Ectodermal cell (in vitro differentiated cells): ENCODE results near the gene EFNA5.
"Not testable (repeated sequence)": the region's sequence is repeated elsewhere in the genome, so short reads cannot be mapped to it uniquely, and the experiment has no call there.

Source experiments
- H3K27ac ChIP-seq: 2 replicates; pipeline ENCODE4 v1.7.0; 2013; ENCODE audit warnings: mild to moderate bottlenecking, low read depth, low read length; ENCODE audit not compliant: insufficient read depth, poor library complexity, severe bottlenecking
- H3K27me3 ChIP-seq: 2 replicates; pipeline ENCODE4 v1.7.0; 2013; ENCODE audit warnings: mild to moderate bottlenecking, low read length; ENCODE audit not compliant: insufficient read depth, control insufficient read depth, poor library complexity, severe bottlenecking
- H3K36me3 ChIP-seq: one replicate; pipeline ENCODE4 v1.7.0; 2013; ENCODE audit warnings: low read length; ENCODE audit not compliant: control insufficient read depth, insufficient read depth
- H3K4me1 ChIP-seq: one replicate; pipeline ENCODE4 v1.7.0; 2013; ENCODE audit warnings: low read length; ENCODE audit not compliant: control insufficient read depth, insufficient read depth
- H3K4me3 ChIP-seq: 2 replicates; pipeline ENCODE4 v1.7.0; 2013; ENCODE audit warnings: low read depth, low read length, control low read depth; ENCODE audit not compliant: insufficient read depth
- H3K9me3 ChIP-seq: 2 replicates; pipeline ENCODE4 v1.7.0; 2013; ENCODE audit warnings: mild to moderate bottlenecking, low read length, moderate library complexity; ENCODE audit not compliant: control insufficient read depth
- WGBS, 2 experiments: methylation state at CpG; one replicate each; pipeline ENCODE4 v1.1.7; 2013; ENCODE audit warnings: missing lambda C conversion rate in 2 of 2; 5-methylcytosine and 5-hydroxymethylcytosine counted together

EFNA5 gene

GRCh38 chr5:107457881-107458280, 212.9 kb downstream of the EFNA5 start:
- 68 to 71% methylated on average over 1 to 3 of the region's 3 CpGs for WGBS, 2 experiments
- Histone ChIP-seq H3K9me3 (no peaks in the 10 kb centered on the region), H3K4me1 (peaks cover 43% of the 10 kb centered on the region)

GRCh38 chr5:107457138-107457537, 213.6 kb downstream of the EFNA5 start:
- no peaks in the 10 kb centered on the region for H3K9me3 ChIP-seq
- no peaks in the 10 kb centered on the region for H3K36me3 ChIP-seq
- no peak overlapping the region for H3K4me3 ChIP-seq
- no peaks in the 10 kb centered on the region for H3K27me3 ChIP-seq
- peak overlapping the region; percentile 13 for H3K27ac ChIP-seq
- WGBS, 2 experiments: 87 to 95% methylated on average over 3 of the region's 3 CpGs
- peaks cover 38% of the 10 kb centered on the region for H3K4me1 ChIP-seq

More at GRCh38 chr5:107457881-107458280, 212.9 kb downstream of the EFNA5 start:
- no peaks in the 10 kb centered on the region for H3K27me3 ChIP-seq
- H3K4me3 ChIP-seq: no peak overlapping the region
- H3K27ac ChIP-seq: no peak overlapping the region
- no peaks in the 10 kb centered on the region for H3K36me3 ChIP-seq

- H3K36me3 ChIP-seq: no peaks in the 10 kb centered on the region
- H3K9me3 ChIP-seq: no peaks in the 10 kb centered on the region
- H3K27me3 ChIP-seq: no peaks in the 10 kb centered on the region
- peaks cover 33% of the 10 kb centered on the region for H3K4me1 ChIP-seq
- H3K4me3 ChIP-seq: no peak overlapping the region
- H3K27ac ChIP-seq: no peak overlapping the region
These were observed 214.4 kb downstream of the EFNA5 start for GRCh38 chr5:107456281-107456715.

DNA sequence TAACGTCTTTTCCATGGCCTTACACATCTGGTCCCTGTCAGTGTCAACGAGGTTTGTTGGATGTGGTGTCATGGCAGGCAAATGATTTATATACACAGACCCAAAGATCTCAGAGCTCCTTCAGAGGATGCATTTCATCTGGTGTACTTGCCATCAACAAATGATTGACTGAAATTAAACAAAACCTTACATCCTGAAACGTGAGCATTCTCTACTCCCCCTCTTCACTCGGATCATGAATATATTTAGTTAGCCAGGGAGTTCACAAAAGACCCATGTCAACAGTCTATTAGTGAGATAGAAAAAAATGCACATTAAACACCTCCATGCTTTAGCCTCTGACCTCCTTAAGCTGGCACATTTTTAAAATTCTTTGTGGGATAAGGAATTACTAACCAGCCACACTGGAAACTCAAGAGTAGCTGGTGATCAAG, 215.6 kb downstream of the EFNA5 start:
- H3K27me3 ChIP-seq: no peaks in the 10 kb centered on the region
- no peaks in the 10 kb centered on the region for H3K36me3 ChIP-seq
- H3K27ac ChIP-seq: peak overlapping the region; percentile 3
- peaks cover 29% of the 10 kb centered on the region for H3K4me1 ChIP-seq
- 70 to 76% methylated on average over 3 to 4 of the region's 4 CpGs for WGBS, 2 experiments
- no peak overlapping the region for H3K4me3 ChIP-seq
- H3K9me3 ChIP-seq: no peaks in the 10 kb centered on the region

- not testable (repeated sequence) for H3K27ac ChIP-seq, H3K27me3 ChIP-seq, H3K36me3 ChIP-seq, H3K4me3 ChIP-seq, H3K9me3 ChIP-seq
- H3K4me1 ChIP-seq: peaks cover 26% of the 10 kb centered on the region
- WGBS, 2 experiments: 90 to 97% methylated on average over 3 to 4 of the region's 4 CpGs
These were observed 218.9 kb downstream of the EFNA5 start for GRCh38 chr5:107451827-107452226.

GRCh38 chr5:107451028-107451427, 219.7 kb downstream of the EFNA5 start:
- H3K4me1 ChIP-seq: peaks cover 19% of the 10 kb centered on the region
- no peaks in the 10 kb centered on the region for H3K36me3 ChIP-seq
- no peaks in the 10 kb centered on the region for H3K9me3 ChIP-seq
- 82 to 94% methylated on average over 1 to 2 of the region's 3 CpGs for WGBS, 2 experiments
- no peak overlapping the region for H3K4me3 ChIP-seq
- H3K27me3 ChIP-seq: no peaks in the 10 kb centered on the region
- no peak overlapping the region for H3K27ac ChIP-seq

DNA sequence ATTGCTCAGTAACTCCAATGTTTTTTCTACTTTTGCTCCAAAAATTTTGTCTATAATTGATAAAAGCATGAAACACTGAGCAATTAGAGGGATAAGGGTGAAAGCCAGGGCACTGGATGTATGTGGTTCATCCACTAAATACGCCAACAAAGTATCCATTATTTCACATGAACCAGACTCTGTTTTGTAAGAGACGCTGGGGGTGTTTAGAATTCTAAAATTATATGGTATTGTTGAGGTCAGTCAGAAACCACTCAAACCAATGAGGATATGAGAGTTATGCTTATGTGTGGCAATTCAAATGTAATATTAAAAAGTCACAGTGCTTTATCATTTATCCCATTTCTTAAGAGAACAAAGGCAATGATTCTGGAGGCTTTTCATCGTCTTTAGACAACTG, 220.2 kb downstream of the EFNA5 start:
- Histone ChIP-seq H3K9me3 (no peaks in the 10 kb centered on the region), H3K4me3 (no peak overlapping the region), H3K36me3 (no peaks in the 10 kb centered on the region), H3K27ac (no peak overlapping the region), H3K27me3 (no peaks in the 10 kb centered on the region), H3K4me1 (peaks cover 14% of the 10 kb centered on the region)
- WGBS, 2 experiments: 64 to 77% methylated on average over 2 to 3 of the region's 3 CpGs

- Histone ChIP-seq H3K27ac (no peak overlapping the region), H3K4me1 (peaks cover 8% of the 10 kb centered on the region), H3K4me3 (no peak overlapping the region), H3K27me3 (no peaks in the 10 kb centered on the region), H3K9me3 (no peaks in the 10 kb centered on the region), H3K36me3 (no peaks in the 10 kb centered on the region)
- 84 to 100% methylated on average over 2 to 3 of the region's 3 CpGs for WGBS, 2 experiments
These were observed 221.4 kb downstream of the EFNA5 start for GRCh38 chr5:107449369-107449768.

GRCh38 chr5:107447587-107447986, 223.2 kb downstream of the EFNA5 start:
- H3K27me3 ChIP-seq: no peaks in the 10 kb centered on the region
- no peak overlapping the region for H3K27ac ChIP-seq
- H3K4me3 ChIP-seq: no peak overlapping the region
- WGBS, 2 experiments: 82 to 87% methylated on average over 6 of the region's 6 CpGs
- H3K36me3 ChIP-seq: no peaks in the 10 kb centered on the region
- no peaks in the 10 kb centered on the region for H3K9me3 ChIP-seq
- peaks cover 8% of the 10 kb centered on the region for H3K4me1 ChIP-seq

GRCh38 chr5:107446972-107447371, 223.8 kb downstream of the EFNA5 start:
- H3K4me1 ChIP-seq: peaks cover 8% of the 10 kb centered on the region
- H3K4me3 ChIP-seq: no peak overlapping the region
- H3K27ac ChIP-seq: no peak overlapping the region
- 100% methylated on average over 2 to 3 of the region's 3 CpGs for WGBS, 2 experiments
- no peaks in the 10 kb centered on the region for H3K9me3 ChIP-seq
- no peaks in the 10 kb centered on the region for H3K36me3 ChIP-seq
- H3K27me3 ChIP-seq: no peaks in the 10 kb centered on the region

- H3K27me3 ChIP-seq: no peaks in the 10 kb centered on the region
- no peak overlapping the region for H3K27ac ChIP-seq
- H3K4me3 ChIP-seq: no peak overlapping the region
- WGBS, 2 experiments: 98% methylated on average over 3 of the region's 3 CpGs
- H3K9me3 ChIP-seq: no peaks in the 10 kb centered on the region
- no peaks in the 10 kb centered on the region for H3K36me3 ChIP-seq
- peaks cover 8% of the 10 kb centered on the region for H3K4me1 ChIP-seq
These were observed 226.4 kb downstream of the EFNA5 start for GRCh38 chr5:107444300-107444699.
